Right ventricle myocardium inferior (tissue), 1 donor: ENCODE results near the gene ACER3. TPM values are rescaled to one million over a fixed set of nuclear protein-coding genes. Genes with fewer than 3 reads are reported as not detected.
"Not testable (repeated sequence)": the region's sequence is repeated elsewhere in the genome, so short reads cannot be mapped to it uniquely, and the experiment has no call there.

Experiments
- ATAC-seq: fragments of 200-7000 bp; cut with Tn5 transposase; one replicate; pipeline ENCODE4 v1.9.1; 2020; ENCODE audit warnings: mild to moderate bottlenecking, moderate library complexity
- DNase-seq: peaks from one replicate; pipeline ENCODE4 v3.0.0; 2021; ENCODE audit errors: missing footprints
- intact Hi-C: fragments of 100-400 bp; cut with DNase I; formaldehyde crosslinking; loops from one replicate; pipeline ENCODE4 v1.11.0; 2022
- total RNA-seq: library from RNA; stranded (reverse); fragmentation: NEBNext Ultra II Directional; extraction: Animal tissue kit (Norgen Biotek cat#: 25700); gene quantifications from one replicate; pipeline ENCODE4 v1.2.1, GENCODE V29; 2021
- donor health status: DM: no; HTN: yes; CAD: no; lungs with severe emphysema.

Gene ACER3
- total RNA-seq, 1 donor from 2014 or later = 9.9 TPM

GRCh38 chr11:77040889-77041288 is 180.2 kb downstream of the ACER3 start:
- ATAC-seq = no peak
- no peak for DNase-seq
- intact Hi-C loops = no loop called here

GRCh38 chr11:77042111-77042726 is 181.5 kb downstream of the ACER3 start:
- no peak for ATAC-seq
- DNase-seq = no peak
- intact Hi-C loops = no loop called here

GRCh38 chr11:77044356-77044755 is 183.6 kb downstream of the ACER3 start:
- no peak for DNase-seq
- no peak for ATAC-seq
- intact Hi-C loops = no loop called here

GRCh38 chr11:77044886-77045285 is 184.2 kb downstream of the ACER3 start:
- ATAC-seq = no peak
- no peak for DNase-seq
- intact Hi-C loops = loop anchor here (5.0 kb wide), 1 partner anchor 142 kb away; no protein-coding TSS in a partner anchor

- ATAC-seq (peak; percentile 22), DNase-seq (no peak)
- intact Hi-C loops = loop anchor here (1.0 to 5.0 kb wide), 2 partner anchors 45 to 141 kb away; no protein-coding TSS in a partner anchor
These were observed 185.4 kb downstream of the ACER3 start for GRCh38 chr11:77046060-77046501.

- ATAC-seq (peak; percentile 86), DNase-seq (no peak)
- intact Hi-C loops = loop anchor here (1.0 to 5.0 kb wide), 2 partner anchors 19 to 140 kb away; partner anchors contain the start of gene CAPN5
These were observed 186.5 kb downstream of the ACER3 start for GRCh38 chr11:77047007-77047927.

- ATAC-seq, DNase-seq: not testable (repeated sequence)
- intact Hi-C loops = loop anchor here (1.0 to 5.0 kb wide), 2 partner anchors 18 to 139 kb away; partner anchors contain the start of gene CAPN5
These were observed 187.3 kb downstream of the ACER3 start for GRCh38 chr11:77047928-77048446.

GRCh38 chr11:77049026-77049425 is 188.3 kb downstream of the ACER3 start:
- no peak for ATAC-seq
- intact Hi-C loops = loop anchor here (5.0 kb wide), 1 partner anchor 138 kb away; no protein-coding TSS in a partner anchor

GRCh38 chr11:77051511-77051910 is 190.8 kb downstream of the ACER3 start:
- DNase-seq (no peak), ATAC-seq (no peak)
- intact Hi-C loops = no loop called here

More at GRCh38 chr11:77049026-77049425, 188.3 kb downstream of the ACER3 start:
- no peak for DNase-seq

- ATAC-seq (no peak), DNase-seq (no peak)
- intact Hi-C loops = no loop called here
These were observed 191.8 kb downstream of the ACER3 start for GRCh38 chr11:77052518-77052917.

- ATAC-seq (no peak), DNase-seq (no peak)
- intact Hi-C loops = no loop called here
These were observed 192.7 kb downstream of the ACER3 start for GRCh38 chr11:77053217-77054015.

- no peak for ATAC-seq
- intact Hi-C loops = no loop called here
- DNase-seq = no peak
These were observed 193.4 kb downstream of the ACER3 start for GRCh38 chr11:77054084-77054483.

- intact Hi-C loops = no loop called here
- DNase-seq (no peak), ATAC-seq (no peak)
These were observed 194.4 kb downstream of the ACER3 start for GRCh38 chr11:77055101-77055561.

GRCh38 chr11:77055913-77056312 is 195.2 kb downstream of the ACER3 start:
- DNase-seq (no peak), ATAC-seq (no peak)
- intact Hi-C loops = no loop called here

GRCh38 chr11:77056814-77057402 is 196.2 kb downstream of the ACER3 start:
- intact Hi-C loops = no loop called here
- ATAC-seq (no peak), DNase-seq (no peak)

GRCh38 chr11:77057938-77058474 is 197.3 kb downstream of the ACER3 start:
- ATAC-seq (no peak), DNase-seq (no peak)
- intact Hi-C loops = no loop called here

GRCh38 chr11:77058900-77059299 is 198.2 kb downstream of the ACER3 start:
- ATAC-seq = no peak
- intact Hi-C loops = no loop called here
- DNase-seq = no peak

GRCh38 chr11:77059806-77060205 is 199.1 kb downstream of the ACER3 start:
- DNase-seq (no peak), ATAC-seq (no peak)
- intact Hi-C loops = no loop called here
